ENCODE data around the gene SEMA3E.

SEMA3E gene

DNA sequence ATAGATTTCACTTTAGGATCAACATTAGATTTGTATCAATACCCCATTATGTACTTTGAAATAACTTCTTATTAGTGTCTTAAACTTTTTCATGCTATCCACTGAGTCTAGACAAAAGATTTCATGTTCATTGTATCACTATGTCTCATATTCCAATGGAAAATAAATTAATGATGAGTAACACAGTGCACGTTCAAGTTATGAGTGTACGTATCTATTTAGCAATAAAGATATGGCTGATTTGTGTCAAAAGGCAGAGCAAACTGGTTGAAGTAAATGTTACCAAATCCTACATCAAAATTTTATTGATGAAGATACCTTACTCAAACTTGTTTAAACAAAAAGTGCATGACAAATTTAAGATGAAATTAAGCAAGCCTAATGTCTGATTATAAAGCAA, 102.4 kb downstream of the SEMA3E start:
- Histone ChIP-seq H3K4me1 (ENCODE audit: insufficient read depth, low read length, poor library complexity, severe bottlenecking) (no peaks in the 10 kb centered on the region), H3K9ac (ENCODE audit: low read depth, low read length, poor library complexity, severe bottlenecking) (no peak overlapping the region), H3K4me2 (ENCODE audit: low read depth, low read length, poor library complexity, severe bottlenecking) (no peak overlapping the region), H3K36me3 (ENCODE audit: insufficient read depth, low read length) (no peaks in the 10 kb centered on the region), H3K27me3 (ENCODE audit: insufficient read depth, low read length, poor library complexity, severe bottlenecking) (no peaks in the 10 kb centered on the region), H3K79me2 (ENCODE audit: insufficient read depth, low read length) (no peaks in the 10 kb centered on the region), H3F3A (ENCODE audit: low read depth) (no peaks in the 10 kb centered on the region), H3K9me2 (replicated peaks; ENCODE audit: low read depth, low read length) (no peaks in the 10 kb centered on the region), H3K4me3 (ENCODE audit: low read length, poor library complexity, severe bottlenecking) (no peak overlapping the region), H3K9me3 (ENCODE audit: insufficient read depth, low read depth, low read length) (no peaks in the 10 kb centered on the region), H4K20me1 (ENCODE audit: insufficient read depth, low read length, poor library complexity, severe bottlenecking) (no peaks in the 10 kb centered on the region), H2AFZ (ENCODE audit: low read length) (no peak overlapping the region)
- TF ChIP-seq, protein P1, sequence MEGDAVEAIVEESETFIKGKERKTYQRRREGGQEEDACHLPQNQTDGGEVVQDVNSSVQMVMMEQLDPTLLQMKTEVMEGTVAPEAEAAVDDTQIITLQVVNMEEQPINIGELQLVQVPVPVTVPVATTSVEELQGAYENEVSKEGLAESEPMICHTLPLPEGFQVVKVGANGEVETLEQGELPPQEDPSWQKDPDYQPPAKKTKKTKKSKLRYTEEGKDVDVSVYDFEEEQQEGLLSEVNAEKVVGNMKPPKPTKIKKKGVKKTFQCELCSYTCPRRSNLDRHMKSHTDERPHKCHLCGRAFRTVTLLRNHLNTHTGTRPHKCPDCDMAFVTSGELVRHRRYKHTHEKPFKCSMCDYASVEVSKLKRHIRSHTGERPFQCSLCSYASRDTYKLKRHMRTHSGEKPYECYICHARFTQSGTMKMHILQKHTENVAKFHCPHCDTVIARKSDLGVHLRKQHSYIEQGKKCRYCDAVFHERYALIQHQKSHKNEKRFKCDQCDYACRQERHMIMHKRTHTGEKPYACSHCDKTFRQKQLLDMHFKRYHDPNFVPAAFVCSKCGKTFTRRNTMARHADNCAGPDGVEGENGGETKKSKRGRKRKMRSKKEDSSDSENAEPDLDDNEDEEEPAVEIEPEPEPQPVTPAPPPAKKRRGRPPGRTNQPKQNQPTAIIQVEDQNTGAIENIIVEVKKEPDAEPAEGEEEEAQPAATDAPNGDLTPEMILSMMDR (conservative IDR thresholded peaks at IDR 0.05; ENCODE audit: low read length), result no peak
- no peak for TF ChIP-seq EZH2phosphoT487 (IDR thresholded peaks at IDR 0.05; ENCODE audit: borderline replicate concordance)

DNA sequence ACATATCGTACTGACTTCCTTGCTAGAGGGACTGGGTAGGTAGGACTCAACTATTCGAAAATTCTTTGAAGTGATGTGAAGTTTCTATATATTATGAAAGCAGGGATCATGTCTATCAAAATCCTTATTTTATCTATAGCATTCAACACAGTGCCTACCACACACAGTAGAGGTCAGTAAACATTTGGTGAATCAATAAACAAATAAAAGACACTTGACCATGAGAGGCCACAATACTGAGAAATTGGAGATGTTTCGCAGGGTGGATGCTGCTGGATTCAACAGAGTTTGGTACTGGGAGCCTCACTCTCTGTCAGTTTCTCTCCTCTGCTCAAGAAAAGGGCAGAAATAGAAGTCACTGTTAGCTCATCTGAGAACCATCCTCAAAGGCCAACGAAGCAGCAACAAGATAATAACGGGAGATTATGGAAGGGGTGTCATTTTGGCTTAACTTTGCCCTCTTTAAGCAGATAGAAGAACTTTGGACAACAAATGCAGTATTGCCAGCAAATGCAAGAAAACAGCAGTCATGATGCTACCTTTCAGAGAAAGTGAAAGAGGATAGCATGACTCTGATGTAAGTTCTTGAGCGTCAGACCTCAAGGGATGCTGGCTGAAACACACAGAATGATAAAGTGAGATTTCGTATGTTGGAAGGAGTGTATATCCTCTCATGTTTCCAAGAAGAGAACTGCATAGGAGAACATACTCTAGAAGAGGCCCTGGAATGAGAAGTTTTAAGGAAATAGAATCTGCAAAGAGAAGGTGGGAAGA, 107.6 kb downstream of the SEMA3E start:
- H3K9me3 ChIP-seq (ENCODE audit: insufficient read depth, low read depth, low read length), result no peaks in the 10 kb centered on the region
- no peaks in the 10 kb centered on the region for H3K79me2 ChIP-seq (ENCODE audit: insufficient read depth, low read length)
- no peak overlapping the region for H3K9ac ChIP-seq (ENCODE audit: low read depth, low read length, poor library complexity, severe bottlenecking)
- H3K4me1 ChIP-seq (ENCODE audit: insufficient read depth, low read length, poor library complexity, severe bottlenecking), result no peaks in the 10 kb centered on the region
- H3K36me3 ChIP-seq (ENCODE audit: insufficient read depth, low read length), result no peaks in the 10 kb centered on the region
- no peaks in the 10 kb centered on the region for H3F3A ChIP-seq (ENCODE audit: low read depth)
- no peak overlapping the region for H3K4me3 ChIP-seq (ENCODE audit: low read length, poor library complexity, severe bottlenecking)
- no peak overlapping the region for H3K4me2 ChIP-seq (ENCODE audit: low read depth, low read length, poor library complexity, severe bottlenecking)
- TF ChIP-seq, protein P1 (conservative IDR thresholded peaks at IDR 0.05; ENCODE audit: low read length), result no peak
- TF ChIP-seq EZH2phosphoT487 (IDR thresholded peaks at IDR 0.05; ENCODE audit: borderline replicate concordance), result no peak
- H4K20me1 ChIP-seq (ENCODE audit: insufficient read depth, low read length, poor library complexity, severe bottlenecking), result no peaks in the 10 kb centered on the region
- no peaks in the 10 kb centered on the region for H3K27me3 ChIP-seq (ENCODE audit: insufficient read depth, low read length, poor library complexity, severe bottlenecking)
- H3K9me2 ChIP-seq (replicated peaks; ENCODE audit: low read depth, low read length), result no peaks in the 10 kb centered on the region
- H2AFZ ChIP-seq (ENCODE audit: low read length), result no peak overlapping the region

DNA sequence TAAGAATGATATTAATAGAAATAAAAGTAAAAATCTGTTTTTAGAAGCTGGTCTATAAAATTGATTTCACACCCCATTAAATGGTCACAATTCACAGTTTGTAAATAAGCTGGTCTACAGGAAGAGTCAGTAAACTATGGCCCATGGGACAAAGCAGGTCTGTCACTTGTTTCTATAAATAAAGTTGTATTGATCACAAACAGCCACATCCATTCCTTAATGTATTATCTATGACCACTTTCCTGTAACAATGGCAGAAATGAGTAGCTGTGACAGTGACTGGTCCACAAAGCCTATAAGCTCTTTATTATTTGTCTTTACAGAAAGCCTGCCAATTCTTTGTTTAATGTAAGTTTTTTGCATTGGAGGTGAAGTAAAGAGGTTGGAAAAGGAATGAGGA, 114.5 kb downstream of the SEMA3E start:
- no peak overlapping the region for H3K9ac ChIP-seq (ENCODE audit: low read depth, low read length, poor library complexity, severe bottlenecking)
- no peaks in the 10 kb centered on the region for H3K9me2 ChIP-seq (replicated peaks; ENCODE audit: low read depth, low read length)
- no peaks in the 10 kb centered on the region for H3K79me2 ChIP-seq (ENCODE audit: insufficient read depth, low read length)
- no peaks in the 10 kb centered on the region for H3F3A ChIP-seq (ENCODE audit: low read depth)
- H3K4me2 ChIP-seq (ENCODE audit: low read depth, low read length, poor library complexity, severe bottlenecking), result no peak overlapping the region
- no peaks in the 10 kb centered on the region for H3K4me1 ChIP-seq (ENCODE audit: insufficient read depth, low read length, poor library complexity, severe bottlenecking)
- no peaks in the 10 kb centered on the region for H3K9me3 ChIP-seq (ENCODE audit: insufficient read depth, low read depth, low read length)
- no peak overlapping the region for H3K4me3 ChIP-seq (ENCODE audit: low read length, poor library complexity, severe bottlenecking)
- no peaks in the 10 kb centered on the region for H4K20me1 ChIP-seq (ENCODE audit: insufficient read depth, low read length, poor library complexity, severe bottlenecking)
- no peaks in the 10 kb centered on the region for H3K36me3 ChIP-seq (ENCODE audit: insufficient read depth, low read length)
- TF ChIP-seq EZH2phosphoT487 (IDR thresholded peaks at IDR 0.05; ENCODE audit: borderline replicate concordance), result no peak
- TF ChIP-seq, protein P1 (conservative IDR thresholded peaks at IDR 0.05; ENCODE audit: low read length), result no peak
- H3K27me3 ChIP-seq (ENCODE audit: insufficient read depth, low read length, poor library complexity, severe bottlenecking), result no peaks in the 10 kb centered on the region
- H2AFZ ChIP-seq (ENCODE audit: low read length), result no peak overlapping the region
